HTERT RPE-1 (cell line): ENCODE measurements around the gene ADAMTS17.
"Not testable (repeated sequence)": the region's sequence is repeated elsewhere in the genome, so short reads cannot be mapped to it uniquely, and the experiment has no call there.

Source experiments
- in situ Hi-C: fragments of 300-500 bp; cut with MboI; formaldehyde crosslinking; loops from 4 replicates; pipeline ENCODE4 v1.14.3; 2020; ENCODE audit warnings: low sequenced_read_pairs

ADAMTS17 gene

GRCh38 chr15:99926532-99926931 is 415.2 kb downstream of the ADAMTS17 start:
- in situ Hi-C loops, result not testable (repeated sequence)

GRCh38 chr15:99925661-99926461 is 415.9 kb downstream of the ADAMTS17 start:
- in situ Hi-C loops, result no loop called here

GRCh38 chr15:99923711-99924110 is 418.1 kb downstream of the ADAMTS17 start:
- in situ Hi-C loops, result no loop called here
